Neural progenitor cell (in vitro differentiated cells): ENCODE measurements around the gene AGO3. TPM values are rescaled to one million over a fixed set of nuclear protein-coding genes. Genes with fewer than 3 reads are reported as not detected.

Experiments
- DNase-seq: peaks from one replicate; pipeline ENCODE4 v3.0.0-alpha.2; 2016; ENCODE audit warnings: low spot score
- H2AFZ ChIP-seq: fragments of 200-600 bp; sonication (generic); replicated peaks from 2 replicates; pipeline ENCODE4 v1.6.1; 2016; ENCODE audit warnings: antibody characterized with exemption
- H3F3A ChIP-seq: fragments of 200-600 bp; sonication (generic); 2 replicates; pipeline ENCODE4 v1.6.1; 2016; ENCODE audit warnings: antibody characterized with exemption, low read depth
- H3K27ac ChIP-seq: fragments of 200-600 bp; sonication (generic); 2 replicates; pipeline ENCODE4 v1.5.1; 2016; ENCODE audit warnings: mild to moderate bottlenecking
- H3K27me3 ChIP-seq: fragments of 200-600 bp; sonication (generic); 2 replicates; pipeline ENCODE4 v1.6.1; 2016; ENCODE audit warnings: mild to moderate bottlenecking, moderate library complexity
- H3K36me3 ChIP-seq: fragments of 200-600 bp; sonication (generic); 2 replicates; pipeline ENCODE4 v1.5.1; 2016
- H3K4me1 ChIP-seq: fragments of 200-600 bp; sonication (generic); 2 replicates; pipeline ENCODE4 v1.6.1; 2016; ENCODE audit warnings: mixed run types
- H3K4me2 ChIP-seq: fragments of 200-600 bp; sonication (generic); 2 replicates; pipeline ENCODE4 v1.6.1; 2016
- H3K4me3 ChIP-seq: fragments of 200-600 bp; sonication (generic); 2 replicates; pipeline ENCODE4 v1.5.1; 2016
- H3K79me2 ChIP-seq: fragments of 200-600 bp; sonication (generic); 2 replicates; pipeline ENCODE4 v1.6.1; 2016; ENCODE audit warnings: low read depth
- H3K9ac ChIP-seq: fragments of 200-600 bp; sonication (generic); 2 replicates; pipeline ENCODE4 v1.6.1; 2016
- H3K9me3 ChIP-seq: fragments of 200-600 bp; sonication (generic); 2 replicates; pipeline ENCODE4 v1.5.1; 2016; ENCODE audit warnings: low read depth
- H4K20me1 ChIP-seq: fragments of 200-600 bp; sonication (generic); 2 replicates; pipeline ENCODE4 v1.6.1; 2016; ENCODE audit warnings: low read depth
- H3K27ac Mint-ChIP-seq: 3 replicates; pipeline ENCODE4 v1.8.0; 2021; ENCODE audit warnings: mixed read lengths
- H3K27me3 Mint-ChIP-seq: 2 replicates; pipeline ENCODE4 v1.8.0; 2022; ENCODE audit warnings: low read depth, mild to moderate bottlenecking, inconsistent platforms, moderate library complexity, mixed read lengths; ENCODE audit not compliant: insufficient read depth
- H3K36me3 Mint-ChIP-seq: 3 replicates; pipeline ENCODE4 v1.8.0; 2021; ENCODE audit warnings: mixed read lengths
- H3K4me1 Mint-ChIP-seq: 3 replicates; pipeline ENCODE4 v1.8.0; 2021; ENCODE audit warnings: mixed read lengths
- H3K4me3 Mint-ChIP-seq: 3 replicates; pipeline ENCODE4 v1.8.0; 2021; ENCODE audit warnings: mild to moderate bottlenecking, moderate library complexity, mixed read lengths
- H3K9me3 Mint-ChIP-seq: 3 replicates; pipeline ENCODE4 v1.8.0; 2020; ENCODE audit warnings: mixed read lengths
- CTCF ChIP-seq: fragments of 200-600 bp; sonication (generic); IDR thresholded peaks from 2 replicates; pipeline ENCODE4 v1.5.1; 2017; ENCODE audit warnings: antibody characterized with exemption, mild to moderate bottlenecking
- EZH2 ChIP-seq: fragments of 200-600 bp; sonication (generic); IDR thresholded peaks from 2 replicates; pipeline ENCODE4 v1.6.1; 2017; ENCODE audit warnings: antibody characterized with exemption, mild to moderate bottlenecking, moderate library complexity
- EZH2phosphoT487 ChIP-seq: fragments of 200-600 bp; sonication (generic); IDR thresholded peaks from 2 replicates; pipeline ENCODE4 v1.6.1; 2017; ENCODE audit warnings: antibody characterized with exemption
- total RNA-seq: library from RNA; depleted of rRNA; stranded (reverse); fragments of >200 nt; gene quantifications from 2 replicates; pipeline ENCODE4 v1.2.3, GENCODE V29; 2015; ENCODE audit warnings: low replicate concordance

AGO3 gene
- total RNA-seq, 1 donor from 2014 or later: 45.2 TPM

- H3K4me1 ChIP-seq: no peaks in the 10 kb centered on the region
- H3K4me1 Mint-ChIP-seq: no peaks in the 10 kb centered on the region
- peaks cover 19% of the 10 kb centered on the region for H3K36me3 Mint-ChIP-seq
- H3K27ac Mint-ChIP-seq: no peak overlapping the region
- TF ChIP-seq CTCF (no peak), EZH2phosphoT487 (no peak), EZH2 (no peak)
- H3K9me3 ChIP-seq: no peaks in the 10 kb centered on the region
- no peaks in the 10 kb centered on the region for H3K9me3 Mint-ChIP-seq
- peaks cover 2% of the 10 kb centered on the region for H3K27me3 Mint-ChIP-seq
- no peak overlapping the region for H3K9ac ChIP-seq
- no peaks in the 10 kb centered on the region for H4K20me1 ChIP-seq
- no peaks in the 10 kb centered on the region for H3F3A ChIP-seq
- no peak overlapping the region for H3K4me3 ChIP-seq
- no peak overlapping the region for H2AFZ ChIP-seq
- H3K4me3 Mint-ChIP-seq: no peak overlapping the region
- no peak overlapping the region for H3K27ac ChIP-seq
- no peak for DNase-seq
- H3K4me2 ChIP-seq: no peak overlapping the region
- no peaks in the 10 kb centered on the region for H3K27me3 ChIP-seq
- H3K79me2 ChIP-seq: no peaks in the 10 kb centered on the region
- H3K36me3 ChIP-seq: no peaks in the 10 kb centered on the region
Measured at GRCh38 chr1:36040238-36040637, 109.3 kb downstream of the AGO3 start.

- no peaks in the 10 kb centered on the region for H3K4me1 Mint-ChIP-seq
- H3F3A ChIP-seq: no peaks in the 10 kb centered on the region
Measured at GRCh38 chr1:36051821-36052220, 120.9 kb downstream of the AGO3 start.

GRCh38 chr1:36053978-36054377 is 123.1 kb downstream of the AGO3 start:
- Mint-ChIP-seq H3K4me3 (no peak overlapping the region), H3K9me3 (no peaks in the 10 kb centered on the region), H3K4me1 (no peaks in the 10 kb centered on the region), H3K27ac (no peak overlapping the region), H3K27me3 (no peaks in the 10 kb centered on the region), H3K36me3 (peaks cover 10% of the 10 kb centered on the region)
- no peaks in the 10 kb centered on the region for H3K4me1 ChIP-seq
- H3F3A ChIP-seq: no peaks in the 10 kb centered on the region
- H4K20me1 ChIP-seq: no peaks in the 10 kb centered on the region
- no peaks in the 10 kb centered on the region for H3K36me3 ChIP-seq
- no peak for DNase-seq
- no peak for TF ChIP-seq CTCF
- TF ChIP-seq EZH2: no peak
- TF ChIP-seq EZH2phosphoT487: no peak
- no peaks in the 10 kb centered on the region for H3K79me2 ChIP-seq
- H3K27me3 ChIP-seq: no peaks in the 10 kb centered on the region
- H3K9me3 ChIP-seq: no peaks in the 10 kb centered on the region
- no peak overlapping the region for H3K27ac ChIP-seq
- no peak overlapping the region for H3K4me2 ChIP-seq
- no peak overlapping the region for H3K9ac ChIP-seq
- no peak overlapping the region for H2AFZ ChIP-seq
- no peak overlapping the region for H3K4me3 ChIP-seq

More at GRCh38 chr1:36051821-36052220, 120.9 kb downstream of the AGO3 start:
- no peak overlapping the region for H3K4me2 ChIP-seq
- H3K36me3 Mint-ChIP-seq: peaks cover 29% of the 10 kb centered on the region
- H3K79me2 ChIP-seq: no peaks in the 10 kb centered on the region
- H4K20me1 ChIP-seq: no peaks in the 10 kb centered on the region
- no peak overlapping the region for H3K4me3 Mint-ChIP-seq
- no peaks in the 10 kb centered on the region for H3K9me3 ChIP-seq
- no peaks in the 10 kb centered on the region for H3K27me3 Mint-ChIP-seq
- H3K36me3 ChIP-seq: no peaks in the 10 kb centered on the region
- H3K9me3 Mint-ChIP-seq: no peaks in the 10 kb centered on the region
- H2AFZ ChIP-seq: no peak overlapping the region
- no peak overlapping the region for H3K27ac ChIP-seq
- no peaks in the 10 kb centered on the region for H3K27me3 ChIP-seq
- no peak overlapping the region for H3K9ac ChIP-seq
- DNase-seq: no peak
- H3K4me3 ChIP-seq: no peak overlapping the region
- H3K27ac Mint-ChIP-seq: no peak overlapping the region
- no peak for TF ChIP-seq CTCF
- no peak for TF ChIP-seq EZH2
- TF ChIP-seq EZH2phosphoT487: no peak
- H3K4me1 ChIP-seq: no peaks in the 10 kb centered on the region
